IPS-15b (cell line): Measurements from ENCODE around the gene ZBTB17.
"Not testable (repeated sequence)": the region's sequence is repeated elsewhere in the genome, so short reads cannot be mapped to it uniquely, and the experiment has no call there.

Experiments used
- H3K27me3 ChIP-seq: one replicate; pipeline ENCODE4 v1.6.1; 2013; ENCODE audit warnings: low read length; ENCODE audit not compliant: control insufficient read depth, insufficient read depth
- H3K36me3 ChIP-seq: one replicate; pipeline ENCODE4 v1.6.1; 2013; ENCODE audit warnings: low read length; ENCODE audit not compliant: control insufficient read depth, insufficient read depth
- H3K4me1 ChIP-seq: one replicate; pipeline ENCODE4 v1.6.1; 2013; ENCODE audit warnings: mild to moderate bottlenecking, low read length; ENCODE audit not compliant: control insufficient read depth, insufficient read depth
- H3K4me3 ChIP-seq: one replicate; pipeline ENCODE4 v1.5.1; 2013; ENCODE audit warnings: low read depth, low read length
- H3K9ac ChIP-seq: one replicate; pipeline ENCODE4 v1.6.1; 2013; ENCODE audit warnings: low read depth, mild to moderate bottlenecking, low read length
- H3K9me3 ChIP-seq: one replicate; pipeline ENCODE4 v1.6.1; 2013; ENCODE audit warnings: mild to moderate bottlenecking, low read length; ENCODE audit not compliant: control insufficient read depth, insufficient read depth

ZBTB17 gene

DNA sequence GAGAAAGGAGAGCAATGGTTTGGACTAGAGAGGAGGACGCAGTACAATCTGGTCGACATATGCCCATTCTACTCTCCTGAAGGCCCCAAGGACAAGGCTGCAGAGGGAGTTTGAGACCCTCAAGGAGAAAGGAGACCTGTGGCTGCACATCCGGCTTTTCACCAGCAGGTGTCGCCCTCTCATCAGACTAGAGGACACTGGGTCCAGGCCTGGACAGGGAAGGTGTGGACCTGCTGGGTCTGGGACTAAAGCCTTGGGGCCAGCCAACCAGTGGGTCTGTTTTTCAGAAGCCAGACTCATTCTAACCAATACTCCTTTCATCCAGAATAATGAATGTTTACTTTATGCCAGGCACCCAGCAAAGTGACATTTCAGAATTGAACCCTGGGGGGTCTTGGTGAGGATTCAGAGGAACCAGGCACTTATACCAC is 33.1 kb upstream of the ZBTB17 start:
- peaks cover 5% of the 10 kb centered on the region for H3K4me1 ChIP-seq
- H3K9ac ChIP-seq = no peak overlapping the region
- no peaks in the 10 kb centered on the region for H3K36me3 ChIP-seq
- no peaks in the 10 kb centered on the region for H3K9me3 ChIP-seq
- peaks cover 2% of the 10 kb centered on the region for H3K27me3 ChIP-seq
- no peak overlapping the region for H3K4me3 ChIP-seq

DNA sequence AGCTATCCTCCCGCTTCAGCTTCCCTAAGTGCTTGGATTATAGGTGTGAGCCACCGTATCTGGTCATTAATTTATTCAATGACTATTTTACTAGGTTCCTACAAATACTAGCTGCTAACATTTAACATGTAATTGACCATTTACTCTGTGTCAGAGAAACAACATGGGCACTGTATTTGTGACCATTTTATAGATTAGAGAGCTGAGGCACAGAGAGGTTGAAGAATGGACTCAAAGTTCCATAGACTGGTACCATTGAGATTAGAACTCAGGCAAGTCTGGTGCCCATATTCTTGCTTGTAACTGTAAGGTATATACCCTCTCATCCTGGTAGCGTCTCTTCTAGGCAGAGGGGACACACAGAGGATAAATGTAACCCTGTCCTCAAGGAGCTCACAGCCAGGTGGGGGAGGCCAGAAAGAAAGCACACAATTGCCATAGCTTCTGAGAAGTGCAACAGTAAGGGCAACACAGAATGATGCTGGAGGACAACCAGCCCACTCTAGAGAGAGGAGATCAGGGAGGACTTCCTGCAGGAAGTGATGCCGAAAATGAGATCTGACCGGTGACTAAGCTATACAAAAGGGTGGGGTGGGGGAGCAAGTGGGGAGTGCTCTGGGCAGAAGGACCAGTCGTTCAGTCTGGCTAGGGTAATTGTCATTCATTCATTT is 31.9 kb upstream of the ZBTB17 start:
- H3K9ac ChIP-seq = no peak overlapping the region

DNA sequence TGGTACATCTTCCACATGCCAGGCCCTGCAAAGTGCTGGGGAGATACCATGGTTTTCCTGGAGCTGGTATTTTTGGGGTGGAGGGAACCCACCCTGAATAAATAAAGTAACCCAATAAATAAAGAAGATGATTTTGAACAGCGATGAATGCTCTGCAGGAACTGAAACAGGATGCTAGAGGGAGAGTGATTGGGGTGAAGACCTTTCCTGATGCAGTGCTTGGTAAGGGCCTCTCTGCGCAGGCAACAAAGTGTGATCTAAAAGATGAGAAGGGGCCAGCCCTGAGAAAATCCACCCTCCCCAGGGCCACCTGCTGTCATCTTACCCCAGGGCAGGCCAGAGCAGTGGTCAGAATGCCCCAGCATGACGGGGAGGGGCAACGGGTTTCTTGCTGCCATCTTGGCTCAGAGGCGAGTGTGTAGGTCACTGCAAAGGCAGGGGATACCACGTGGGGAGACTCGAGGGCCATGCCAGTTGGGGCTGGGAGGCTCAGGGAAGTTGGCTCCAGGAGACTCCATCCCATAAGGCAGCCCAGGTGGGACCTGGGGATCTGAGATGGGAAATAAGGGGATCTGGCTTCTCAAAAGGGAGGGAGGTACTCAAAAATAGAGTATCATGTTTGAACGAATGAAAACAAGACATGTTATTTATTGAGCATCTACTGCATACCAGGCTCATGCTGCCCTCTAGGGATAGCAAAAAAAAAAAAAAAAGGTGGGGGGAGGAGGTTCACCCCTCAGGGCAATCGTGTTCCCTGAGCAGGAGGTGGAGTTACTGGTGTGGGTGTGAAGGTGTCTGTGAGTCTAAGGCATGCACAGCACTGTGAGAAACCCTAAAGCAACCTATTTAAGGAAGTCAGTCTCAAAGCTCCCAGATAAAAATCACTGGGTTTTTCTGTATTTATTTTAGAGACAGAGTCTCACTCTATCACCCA is 30.9 kb upstream of the ZBTB17 start:
- Histone ChIP-seq H3K4me3 (no peak overlapping the region), H3K9me3 (no peaks in the 10 kb centered on the region), H3K4me1 (no peaks in the 10 kb centered on the region), H3K9ac (no peak overlapping the region), H3K27me3 (peaks cover 2% of the 10 kb centered on the region), H3K36me3 (no peaks in the 10 kb centered on the region)

More for the DNA sequence above, 31.9 kb upstream of the ZBTB17 start:
- no peaks in the 10 kb centered on the region for H3K36me3 ChIP-seq
- H3K27me3 ChIP-seq = peaks cover 2% of the 10 kb centered on the region
- no peak overlapping the region for H3K4me3 ChIP-seq
- peaks cover 3% of the 10 kb centered on the region for H3K4me1 ChIP-seq
- no peaks in the 10 kb centered on the region for H3K9me3 ChIP-seq

DNA sequence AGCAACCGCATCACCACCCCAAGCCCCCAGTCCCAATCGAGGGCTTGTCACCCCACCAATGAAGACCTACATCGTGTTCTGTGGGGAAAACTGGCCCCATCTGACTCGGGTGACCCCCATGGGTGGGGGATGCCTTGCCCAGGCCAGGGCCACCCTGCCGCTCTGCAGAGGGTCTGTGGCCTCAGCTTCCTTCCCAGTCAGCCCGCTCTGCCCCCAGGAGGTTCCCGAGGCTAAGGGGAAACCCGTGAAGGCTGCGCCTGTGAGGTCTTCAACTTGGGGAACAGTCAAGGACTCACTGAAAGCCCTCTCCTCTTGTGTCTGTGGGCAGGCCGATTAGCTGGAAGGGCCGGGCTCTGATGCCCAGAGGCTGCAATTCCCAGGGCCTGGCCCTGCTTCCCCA is 30.1 kb upstream of the ZBTB17 start:
- no peaks in the 10 kb centered on the region for H3K4me1 ChIP-seq
- H3K9me3 ChIP-seq = no peaks in the 10 kb centered on the region
- H3K4me3 ChIP-seq = no peak overlapping the region
- H3K9ac ChIP-seq = no peak overlapping the region
- no peaks in the 10 kb centered on the region for H3K36me3 ChIP-seq
- H3K27me3 ChIP-seq = peaks cover 2% of the 10 kb centered on the region

DNA sequence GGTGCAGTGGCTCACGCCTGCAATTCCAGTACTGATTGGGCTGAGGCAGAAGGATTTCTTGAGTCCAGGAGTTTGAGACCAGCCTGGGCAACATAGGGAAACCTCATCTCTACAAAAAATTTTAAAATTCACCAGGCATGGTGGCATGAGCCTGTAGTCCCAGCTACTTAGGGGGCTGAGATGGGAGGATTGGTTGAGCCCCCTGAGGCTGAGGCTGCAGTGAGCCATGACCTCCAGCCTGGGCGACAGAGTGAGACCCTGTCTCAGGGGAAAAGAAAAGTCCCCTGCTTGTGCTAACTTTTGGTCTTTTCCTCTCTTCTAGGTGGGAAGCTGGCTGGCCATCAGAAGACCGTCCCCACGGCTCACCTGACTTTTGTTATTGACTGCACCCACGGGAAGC is 29.7 kb upstream of the ZBTB17 start:
- H3K4me3 ChIP-seq = no peak overlapping the region
- no peaks in the 10 kb centered on the region for H3K4me1 ChIP-seq
- no peak overlapping the region for H3K9ac ChIP-seq
- H3K9me3 ChIP-seq = no peaks in the 10 kb centered on the region
- H3K36me3 ChIP-seq = no peaks in the 10 kb centered on the region
- peaks cover 2% of the 10 kb centered on the region for H3K27me3 ChIP-seq

DNA sequence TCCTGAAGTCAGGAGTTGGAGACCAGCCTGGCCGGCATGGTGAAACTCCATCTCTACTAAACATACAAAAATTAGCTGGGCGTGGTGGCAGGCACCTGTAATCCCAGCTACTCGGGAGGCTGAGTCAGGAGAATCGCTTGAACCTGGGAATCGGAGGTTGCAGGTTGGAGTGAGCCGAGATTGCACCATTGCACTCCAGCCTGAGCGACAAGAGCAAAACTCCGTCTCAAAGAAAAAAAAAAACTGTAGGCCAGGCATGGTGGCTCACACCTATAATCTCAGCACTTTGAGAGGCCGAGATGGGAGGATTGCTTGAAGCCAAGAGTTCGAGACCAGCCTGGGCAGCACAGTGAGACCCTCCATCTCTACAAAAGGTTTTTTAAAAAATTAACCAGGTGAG is 25.4 kb upstream of the ZBTB17 start:
- H3K9me3 ChIP-seq, H3K4me1 ChIP-seq, H3K27me3 ChIP-seq, H3K9ac ChIP-seq, H3K36me3 ChIP-seq, H3K4me3 ChIP-seq: not testable (repeated sequence)

DNA sequence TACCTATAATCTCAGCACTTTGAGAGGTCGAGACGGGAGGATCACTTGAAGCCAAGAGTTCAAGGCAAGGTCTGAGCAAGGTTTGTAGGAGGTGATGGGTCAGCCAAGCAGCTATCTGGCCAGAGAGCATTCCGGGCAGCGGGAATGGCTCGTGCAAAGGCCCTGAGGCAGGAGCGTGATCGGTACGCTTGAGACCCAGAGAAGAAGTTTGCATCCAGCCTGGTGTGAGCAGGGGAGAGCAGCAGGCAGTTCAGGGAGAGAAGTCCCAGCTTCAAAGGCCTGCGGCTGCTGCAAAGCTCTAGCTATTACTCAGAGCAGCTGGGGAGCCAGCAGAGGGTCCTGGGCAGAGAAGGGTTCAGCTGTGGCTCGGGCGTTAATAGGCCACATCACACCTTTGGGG is 23.0 kb upstream of the ZBTB17 start:
- H3K27me3 ChIP-seq = no peaks in the 10 kb centered on the region
- no peaks in the 10 kb centered on the region for H3K4me1 ChIP-seq
- no peaks in the 10 kb centered on the region for H3K36me3 ChIP-seq
- no peak overlapping the region for H3K4me3 ChIP-seq
- H3K9ac ChIP-seq = no peak overlapping the region
- H3K9me3 ChIP-seq = no peaks in the 10 kb centered on the region

DNA sequence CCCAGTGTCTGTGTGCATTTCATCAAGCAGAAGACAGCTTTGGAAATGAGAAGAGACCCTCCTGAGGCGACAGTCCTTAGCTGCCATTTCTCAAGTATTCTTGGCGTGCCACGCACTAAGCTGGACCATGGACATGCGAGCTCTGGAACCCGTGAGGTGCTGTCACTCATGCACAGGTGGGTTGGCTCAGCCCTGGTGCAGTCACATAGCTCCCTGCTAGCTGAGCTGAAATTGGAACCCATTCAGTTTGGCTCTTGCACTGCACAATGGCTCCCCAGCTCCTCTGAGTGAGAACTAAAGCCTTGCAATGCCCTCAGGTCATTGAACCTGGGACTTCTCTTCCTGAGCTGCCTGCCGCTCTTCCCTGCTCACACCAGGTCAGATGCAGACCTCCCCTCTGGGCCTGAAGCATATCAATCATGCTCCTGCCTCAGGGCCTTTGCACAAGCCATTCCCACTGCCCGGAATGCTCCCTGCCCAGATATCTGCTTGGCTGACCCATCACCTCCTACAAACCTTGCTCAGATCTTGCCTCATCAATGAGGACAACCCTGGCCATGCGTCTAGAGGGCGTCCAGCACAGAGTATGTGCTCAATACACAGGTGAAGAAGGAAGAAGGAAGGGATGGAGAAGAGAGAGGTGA is 21.9 kb upstream of the ZBTB17 start:
- H3K4me1 ChIP-seq = no peaks in the 10 kb centered on the region
- no peaks in the 10 kb centered on the region for H3K27me3 ChIP-seq
- H3K9me3 ChIP-seq = no peaks in the 10 kb centered on the region
- H3K36me3 ChIP-seq = no peaks in the 10 kb centered on the region
- no peak overlapping the region for H3K9ac ChIP-seq
- H3K4me3 ChIP-seq = no peak overlapping the region

DNA sequence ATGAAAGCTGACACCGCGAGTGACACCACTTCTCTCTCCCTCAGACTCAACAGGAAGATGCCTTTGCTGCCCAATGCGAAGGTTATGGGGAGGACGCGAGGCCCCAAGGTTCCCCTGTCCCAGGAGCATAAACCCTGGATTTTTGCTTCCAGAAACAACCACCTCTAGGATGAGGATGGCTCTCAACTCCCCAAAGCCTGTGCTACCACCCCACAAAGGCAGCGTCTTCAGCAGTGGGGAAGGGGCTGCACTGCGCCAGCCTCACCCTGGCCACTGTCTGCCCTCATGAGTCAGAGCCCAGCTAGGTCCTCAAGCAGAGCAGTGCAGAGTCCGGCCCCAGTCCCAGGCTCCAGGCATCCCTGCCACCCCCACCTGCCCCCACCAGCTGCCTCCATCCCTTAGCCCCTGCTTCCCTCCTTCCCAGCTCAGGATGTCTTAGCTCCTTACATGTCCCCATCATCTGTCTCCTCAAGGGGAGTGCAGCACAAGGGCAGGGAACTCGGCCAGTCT is 21.2 kb upstream of the ZBTB17 start:
- Histone ChIP-seq H3K9me3 (no peaks in the 10 kb centered on the region), H3K36me3 (no peaks in the 10 kb centered on the region), H3K4me1 (no peaks in the 10 kb centered on the region), H3K4me3 (no peak overlapping the region), H3K9ac (no peak overlapping the region), H3K27me3 (no peaks in the 10 kb centered on the region)

DNA sequence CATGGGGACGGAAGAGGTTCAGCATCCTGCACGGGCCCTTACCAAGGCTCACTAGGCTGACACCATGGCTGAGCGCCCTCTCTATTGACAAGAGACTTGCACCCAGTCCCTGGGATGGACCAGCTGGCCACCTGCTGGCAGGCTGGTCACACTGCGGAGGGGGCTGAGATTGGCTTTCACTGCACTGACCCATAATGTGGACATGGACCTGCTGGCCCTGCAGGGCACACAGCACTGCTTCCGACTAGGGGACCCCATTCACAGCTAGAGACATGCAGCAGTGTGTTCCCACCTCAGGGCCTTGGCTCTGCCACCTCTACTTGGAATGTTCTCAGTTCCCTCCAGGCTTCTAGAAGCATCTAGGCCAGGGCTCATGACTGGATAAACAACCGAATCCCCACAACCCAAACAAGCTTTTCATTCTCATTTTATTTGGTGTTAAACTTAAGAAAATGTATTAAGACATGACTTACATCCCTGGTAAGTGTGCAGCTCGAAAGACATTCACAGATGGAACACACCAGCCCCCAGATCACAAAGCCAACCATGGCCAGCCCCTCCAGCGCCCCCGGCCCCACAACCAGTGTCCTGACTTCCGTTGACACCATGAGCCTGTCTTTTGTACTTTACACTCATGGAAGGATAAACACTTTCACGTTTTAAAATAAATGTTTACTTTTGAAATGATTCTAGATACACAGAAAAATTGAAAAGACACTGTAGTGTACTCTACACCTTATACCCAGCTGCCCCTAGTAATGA is 18.9 kb upstream of the ZBTB17 start:
- Histone ChIP-seq H3K9ac (no peak overlapping the region), H3K36me3 (no peaks in the 10 kb centered on the region), H3K4me1 (no peaks in the 10 kb centered on the region), H3K4me3 (no peak overlapping the region), H3K9me3 (no peaks in the 10 kb centered on the region), H3K27me3 (no peaks in the 10 kb centered on the region)

DNA sequence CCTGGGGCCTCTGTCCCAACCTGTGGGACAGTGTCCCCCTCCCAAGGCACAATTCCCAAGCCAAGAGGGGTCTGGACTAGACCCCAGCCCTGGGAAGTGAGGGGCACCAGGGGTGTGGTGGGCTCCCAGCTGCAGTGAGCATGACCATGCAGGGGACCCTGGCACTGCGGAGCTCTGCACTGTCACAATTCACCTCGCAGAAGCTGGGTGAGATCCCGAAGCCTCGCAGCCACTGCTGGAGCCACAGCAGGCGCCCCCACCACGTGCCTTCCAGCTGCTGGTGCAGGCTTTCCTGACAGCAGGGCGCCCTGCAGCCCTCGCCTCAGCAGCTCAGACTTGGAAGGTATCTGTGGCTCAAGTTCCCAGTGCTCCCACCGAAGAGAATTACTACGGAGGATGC is 18.2 kb upstream of the ZBTB17 start:
- H3K9ac ChIP-seq = no peak overlapping the region
- H3K4me1 ChIP-seq = no peaks in the 10 kb centered on the region
- H3K27me3 ChIP-seq = no peaks in the 10 kb centered on the region
- no peak overlapping the region for H3K4me3 ChIP-seq
- no peaks in the 10 kb centered on the region for H3K9me3 ChIP-seq
- H3K36me3 ChIP-seq = no peaks in the 10 kb centered on the region
